Measurements from ENCODE around the gene GALNT10. TPM values are rescaled to one million over a fixed set of nuclear protein-coding genes. Genes with fewer than 3 reads are reported as not detected.

GALNT10 gene
- total RNA-seq, 1 donor from 2014 or later: 178 TPM

DNA sequence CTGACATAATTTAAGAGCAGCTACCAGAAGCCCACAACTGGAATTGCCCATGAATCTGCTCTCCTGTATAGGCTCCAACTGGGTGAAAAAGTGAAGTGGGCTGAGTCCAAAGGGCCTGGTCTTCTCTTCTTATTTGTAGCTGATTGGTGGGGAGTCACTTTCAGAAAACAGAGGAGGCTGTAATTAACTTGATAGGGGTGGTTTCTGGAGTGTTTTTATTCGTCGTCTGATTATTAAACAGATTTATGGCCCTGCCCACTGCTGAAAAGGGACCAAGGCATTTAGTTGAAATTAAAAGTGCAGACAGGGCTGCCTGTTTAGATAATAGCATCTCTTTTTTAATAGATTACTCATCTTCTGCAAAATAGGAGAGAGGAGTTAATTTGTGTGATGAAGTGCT, 174.2 kb downstream of the GALNT10 start:
- H3K4me3 Mint-ChIP-seq (ENCODE audit: unreplicated experiment): no peak overlapping the region
- TF ChIP-seq, protein P1, sequence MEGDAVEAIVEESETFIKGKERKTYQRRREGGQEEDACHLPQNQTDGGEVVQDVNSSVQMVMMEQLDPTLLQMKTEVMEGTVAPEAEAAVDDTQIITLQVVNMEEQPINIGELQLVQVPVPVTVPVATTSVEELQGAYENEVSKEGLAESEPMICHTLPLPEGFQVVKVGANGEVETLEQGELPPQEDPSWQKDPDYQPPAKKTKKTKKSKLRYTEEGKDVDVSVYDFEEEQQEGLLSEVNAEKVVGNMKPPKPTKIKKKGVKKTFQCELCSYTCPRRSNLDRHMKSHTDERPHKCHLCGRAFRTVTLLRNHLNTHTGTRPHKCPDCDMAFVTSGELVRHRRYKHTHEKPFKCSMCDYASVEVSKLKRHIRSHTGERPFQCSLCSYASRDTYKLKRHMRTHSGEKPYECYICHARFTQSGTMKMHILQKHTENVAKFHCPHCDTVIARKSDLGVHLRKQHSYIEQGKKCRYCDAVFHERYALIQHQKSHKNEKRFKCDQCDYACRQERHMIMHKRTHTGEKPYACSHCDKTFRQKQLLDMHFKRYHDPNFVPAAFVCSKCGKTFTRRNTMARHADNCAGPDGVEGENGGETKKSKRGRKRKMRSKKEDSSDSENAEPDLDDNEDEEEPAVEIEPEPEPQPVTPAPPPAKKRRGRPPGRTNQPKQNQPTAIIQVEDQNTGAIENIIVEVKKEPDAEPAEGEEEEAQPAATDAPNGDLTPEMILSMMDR (IDR thresholded peaks at IDR 0.05): no peak
- H3K9me3 Mint-ChIP-seq (ENCODE audit: unreplicated experiment): no peaks in the 10 kb centered on the region
- H3K36me3 Mint-ChIP-seq (ENCODE audit: unreplicated experiment): peaks cover 12% of the 10 kb centered on the region
- peaks cover 85% of the 10 kb centered on the region for H3K4me1 Mint-ChIP-seq (ENCODE audit: unreplicated experiment)
- H3K27me3 Mint-ChIP-seq (ENCODE audit: unreplicated experiment): no peaks in the 10 kb centered on the region
- DNase-seq (ENCODE audit: extremely low spot score, unreplicated experiment): no peak
- H3K27ac Mint-ChIP-seq (ENCODE audit: unreplicated experiment): peak overlapping the region; percentile 98

DNA sequence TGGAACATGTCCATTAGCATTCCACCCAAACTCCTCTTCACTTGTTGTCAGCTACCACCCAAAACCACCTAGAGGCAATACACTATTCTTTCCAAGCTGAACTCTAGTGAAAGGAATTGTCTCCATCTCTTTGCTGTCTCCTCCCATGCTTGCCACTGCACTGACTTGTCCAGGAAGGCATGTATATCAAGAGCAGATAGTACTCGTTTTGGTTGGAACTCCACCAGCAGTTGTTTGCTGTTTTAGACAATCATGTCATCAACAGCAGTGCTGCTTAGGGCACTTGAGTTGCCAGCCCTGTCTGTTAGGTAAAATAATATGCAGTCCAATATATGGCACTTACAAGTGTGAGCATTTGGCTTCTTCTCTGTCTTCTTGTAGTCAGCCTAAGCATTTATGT, 175.3 kb downstream of the GALNT10 start:
- TF ChIP-seq, protein P1 (IDR thresholded peaks at IDR 0.05): no peak
- no peak for DNase-seq (ENCODE audit: extremely low spot score, unreplicated experiment)
- Mint-ChIP-seq H3K4me3 (ENCODE audit: unreplicated experiment) (no peak overlapping the region), H3K27ac (ENCODE audit: unreplicated experiment) (peak overlapping the region; percentile 98), H3K4me1 (ENCODE audit: unreplicated experiment) (peaks cover 86% of the 10 kb centered on the region), H3K36me3 (ENCODE audit: unreplicated experiment) (peaks cover 12% of the 10 kb centered on the region), H3K9me3 (ENCODE audit: unreplicated experiment) (no peaks in the 10 kb centered on the region), H3K27me3 (ENCODE audit: unreplicated experiment) (no peaks in the 10 kb centered on the region)

DNA sequence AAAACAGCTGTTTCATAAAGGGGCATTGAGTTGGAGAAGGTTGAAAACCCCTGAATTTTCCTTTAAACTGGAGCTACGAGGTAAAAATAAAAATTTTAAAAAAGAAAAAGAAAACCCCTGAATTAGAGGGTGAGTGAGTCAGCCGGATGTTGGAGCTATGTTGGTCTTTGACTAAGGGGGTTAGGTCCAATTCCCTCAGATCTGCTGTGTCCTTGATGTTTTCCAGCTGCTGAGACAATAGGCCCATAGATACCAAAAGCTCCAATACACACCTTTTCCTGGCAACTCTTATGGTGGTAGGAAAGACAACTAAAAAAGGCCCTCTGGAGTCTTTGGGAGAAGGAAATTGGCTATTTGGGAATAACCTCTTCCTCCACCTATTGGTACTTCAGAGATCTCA, 175.8 kb downstream of the GALNT10 start:
- no peaks in the 10 kb centered on the region for H3K9me3 Mint-ChIP-seq (ENCODE audit: unreplicated experiment)
- H3K27ac Mint-ChIP-seq (ENCODE audit: unreplicated experiment): peak overlapping the region; percentile 98
- TF ChIP-seq, protein P1 (IDR thresholded peaks at IDR 0.05): no peak
- DNase-seq (ENCODE audit: extremely low spot score, unreplicated experiment): no peak
- no peak overlapping the region for H3K4me3 Mint-ChIP-seq (ENCODE audit: unreplicated experiment)
- H3K36me3 Mint-ChIP-seq (ENCODE audit: unreplicated experiment): peaks cover 12% of the 10 kb centered on the region
- H3K27me3 Mint-ChIP-seq (ENCODE audit: unreplicated experiment): no peaks in the 10 kb centered on the region
- peaks cover 88% of the 10 kb centered on the region for H3K4me1 Mint-ChIP-seq (ENCODE audit: unreplicated experiment)

DNA sequence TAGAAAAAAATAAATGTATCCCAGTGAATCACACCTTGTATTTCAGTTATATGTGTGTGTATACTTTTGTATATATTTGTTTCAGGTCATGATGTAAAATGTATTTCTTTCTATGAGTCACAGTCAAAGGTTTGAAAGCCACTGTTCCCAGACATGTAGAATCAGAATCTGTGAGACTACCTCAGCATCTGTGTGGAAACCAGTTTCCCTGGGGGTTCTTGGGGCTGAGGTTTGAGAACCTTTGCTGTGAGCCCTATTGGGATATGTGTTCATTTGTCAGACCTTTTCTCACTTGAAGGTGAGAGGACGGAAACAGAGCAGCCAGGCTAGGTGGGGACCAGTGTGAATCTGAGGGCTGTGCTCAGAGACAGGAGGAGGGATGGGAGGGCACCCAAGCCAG, 176.6 kb downstream of the GALNT10 start:
- Mint-ChIP-seq H3K4me3 (ENCODE audit: unreplicated experiment) (no peak overlapping the region), H3K27me3 (ENCODE audit: unreplicated experiment) (no peaks in the 10 kb centered on the region), H3K27ac (ENCODE audit: unreplicated experiment) (peak overlapping the region; percentile 98), H3K4me1 (ENCODE audit: unreplicated experiment) (peaks cover 92% of the 10 kb centered on the region), H3K36me3 (ENCODE audit: unreplicated experiment) (peaks cover 11% of the 10 kb centered on the region), H3K9me3 (ENCODE audit: unreplicated experiment) (no peaks in the 10 kb centered on the region)
- no peak for DNase-seq (ENCODE audit: extremely low spot score, unreplicated experiment)
- TF ChIP-seq, protein P1 (IDR thresholded peaks at IDR 0.05): no peak

DNA sequence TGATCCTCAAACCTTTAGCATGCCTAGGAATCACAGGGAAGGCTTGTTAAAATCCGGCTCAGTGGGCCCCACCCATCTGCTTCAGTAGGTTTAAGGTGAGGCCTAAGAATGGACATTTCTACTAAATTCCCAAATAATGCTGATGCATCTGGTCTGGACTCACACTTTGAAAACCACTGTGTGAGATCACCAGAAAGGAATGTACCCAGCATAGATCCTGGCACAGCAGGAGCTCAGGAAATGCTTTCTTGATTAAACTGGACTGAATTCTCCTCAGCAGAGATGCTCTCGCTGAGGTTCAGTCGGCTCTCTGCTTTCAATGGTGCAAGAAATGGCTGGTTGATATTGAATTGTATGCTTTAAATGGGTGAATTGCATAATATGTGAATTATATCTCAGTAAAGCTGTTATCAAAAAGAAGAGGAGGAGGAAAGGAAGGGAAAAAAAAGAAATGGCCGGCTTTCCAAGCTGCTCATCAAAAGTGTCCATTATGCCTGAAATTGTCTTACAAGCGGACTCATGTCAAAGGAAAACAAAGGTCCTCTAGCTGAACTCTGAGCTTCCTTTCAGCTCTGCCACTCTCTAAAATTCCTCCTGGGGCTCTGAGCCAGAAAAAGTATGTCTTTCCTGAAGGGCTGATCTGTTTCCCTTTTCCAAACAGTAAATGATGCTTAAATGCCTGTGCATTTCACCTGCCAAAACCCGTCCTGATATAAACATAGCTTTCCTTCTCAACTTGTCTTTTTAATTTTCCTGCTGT, 177.7 kb downstream of the GALNT10 start:
- TF ChIP-seq, protein P1 (IDR thresholded peaks at IDR 0.05): no peak
- H3K4me3 Mint-ChIP-seq (ENCODE audit: unreplicated experiment): peak overlapping the region; percentile 43
- H3K9me3 Mint-ChIP-seq (ENCODE audit: unreplicated experiment): no peaks in the 10 kb centered on the region
- H3K27ac Mint-ChIP-seq (ENCODE audit: unreplicated experiment): peak overlapping the region; percentile 98
- H3K4me1 Mint-ChIP-seq (ENCODE audit: unreplicated experiment): peaks cover 92% of the 10 kb centered on the region
- DNase-seq (ENCODE audit: extremely low spot score, unreplicated experiment): no peak
- H3K36me3 Mint-ChIP-seq (ENCODE audit: unreplicated experiment): peaks cover 4% of the 10 kb centered on the region
- no peaks in the 10 kb centered on the region for H3K27me3 Mint-ChIP-seq (ENCODE audit: unreplicated experiment)
